Activated naive CD4-positive, alpha-beta T cell treated with anti-CD3 and anti-CD28 coated beads for 36 hours (primary cell): ENCODE results near the gene SLC36A2. TPM values are rescaled to one million over a fixed set of nuclear protein-coding genes. Genes with fewer than 3 reads are reported as not detected.
A peak's percentile ranks its signal among the peaks of the same experiment; 100 is the strongest.
"Not testable (repeated sequence)": the region's sequence is repeated elsewhere in the genome, so short reads cannot be mapped to it uniquely, and the experiment has no call there.

Experiments used
- CTCF ChIA-PET: fragments of 350-600 bp; sonication (Branson Sonifier 250); formaldehyde crosslinking; loops from one replicate; lab custom pipeline; 2021; ENCODE audit warnings: antibody characterized with exemption; lab: Charles Lee
- DNase-seq: peaks from one replicate; pipeline ENCODE4 v3.0.0-alpha.2; 2020
- H3K27ac Mint-ChIP-seq: one replicate; pipeline ENCODE4 v1.8.0; 2021; ENCODE audit warnings: mild to moderate bottlenecking, mixed read lengths
- H3K27me3 Mint-ChIP-seq: one replicate; pipeline ENCODE4 v1.8.0; 2021; ENCODE audit warnings: low read depth, mixed read lengths
- H3K36me3 Mint-ChIP-seq: one replicate; pipeline ENCODE4 v1.8.0; 2021; ENCODE audit warnings: low read depth, mixed read lengths
- H3K4me1 Mint-ChIP-seq: one replicate; pipeline ENCODE4 v1.8.0; 2021; ENCODE audit warnings: low read depth, mixed read lengths
- H3K4me3 Mint-ChIP-seq: one replicate; pipeline ENCODE4 v1.8.0; 2021; ENCODE audit warnings: mild to moderate bottlenecking, moderate library complexity, mixed read lengths
- H3K9me3 Mint-ChIP-seq: one replicate; pipeline ENCODE4 v1.8.0; 2021; ENCODE audit warnings: mixed read lengths
- intact Hi-C: fragments of 100-400 bp; cut with micrococcal nuclease; formaldehyde crosslinking; loops from one replicate; pipeline ENCODE4 v1.15.1; 2023
- total RNA-seq, 2 experiments: library from RNA; stranded (reverse); gene quantifications; one replicate each; pipeline ENCODE4 v1.2.3, GENCODE V29; 2021

The SLC36A2 gene
- total RNA-seq, 2 experiments from 2014 or later = not detected

GRCh38 chr5:151318850-151319732 is 28.3 kb downstream of the SLC36A2 start:
- Mint-ChIP-seq H3K27me3 (no peaks in the 10 kb centered on the region), H3K27ac (no peak overlapping the region), H3K4me1 (no peaks in the 10 kb centered on the region), H3K4me3 (no peak overlapping the region), H3K36me3 (no peaks in the 10 kb centered on the region), H3K9me3 (no peaks in the 10 kb centered on the region)
- DNase-seq = peak; percentile 10
- CTCF ChIA-PET = no interaction called here
- intact Hi-C loops = loop anchor here (1.0 to 10.0 kb wide), 3 partner anchors 204 to 314 kb away; no protein-coding TSS in a partner anchor

GRCh38 chr5:151317871-151318270 is 29.5 kb downstream of the SLC36A2 start:
- intact Hi-C loops = loop anchor here (2.0 to 10.0 kb wide), 5 partner anchors 33 to 313 kb away; partner anchors contain the start of gene CCDC69
- H3K4me1 Mint-ChIP-seq = no peaks in the 10 kb centered on the region
- H3K9me3 Mint-ChIP-seq = no peaks in the 10 kb centered on the region
- H3K27ac Mint-ChIP-seq = no peak overlapping the region
- DNase-seq = no peak
- no peaks in the 10 kb centered on the region for H3K27me3 Mint-ChIP-seq
- no peaks in the 10 kb centered on the region for H3K36me3 Mint-ChIP-seq
- CTCF ChIA-PET = no interaction called here
- H3K4me3 Mint-ChIP-seq = no peak overlapping the region

GRCh38 chr5:151315998-151316597 is 31.3 kb downstream of the SLC36A2 start:
- CTCF ChIA-PET = interaction anchor here (0.5 to 1.7 kb wide), 24 partner anchors 13 to 491 kb away, joined by 3 to 12 read pairs (median 4); partner anchors contain the start of genes ANXA6, GM2A, SLC36A2 and SLC36A3
- Mint-ChIP-seq H3K27ac (no peak overlapping the region), H3K9me3 (peaks cover 5% of the 10 kb centered on the region), H3K4me1 (no peaks in the 10 kb centered on the region), H3K4me3 (no peak overlapping the region), H3K27me3 (no peaks in the 10 kb centered on the region), H3K36me3 (peaks cover 3% of the 10 kb centered on the region)
- intact Hi-C loops = loop anchor here (1.0 to 10.0 kb wide), 6 partner anchors 31 to 311 kb away; partner anchors contain the start of gene CCDC69
- peak; percentile 81 for DNase-seq

DNA sequence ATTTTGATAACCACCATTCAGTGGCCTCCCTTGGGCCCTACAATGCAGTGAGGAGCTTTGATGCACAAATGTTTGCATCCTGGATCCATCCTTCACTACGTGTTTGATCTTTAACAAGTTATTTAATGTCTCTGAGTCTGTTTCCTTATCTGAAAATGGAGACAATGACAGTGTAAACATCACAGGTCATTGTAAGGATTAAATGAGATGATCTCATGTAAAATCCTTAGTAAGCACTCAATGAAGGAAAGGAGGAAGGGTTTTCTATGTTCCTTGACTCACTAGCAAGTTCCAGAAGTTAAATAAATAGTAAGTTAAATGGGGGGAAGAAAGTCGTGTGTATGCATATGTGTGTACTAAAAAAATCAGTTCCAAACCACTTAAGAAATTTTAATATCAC is 34.0 kb downstream of the SLC36A2 start:
- Mint-ChIP-seq H3K9me3 (peaks cover 10% of the 10 kb centered on the region), H3K4me3 (no peak overlapping the region), H3K4me1 (no peaks in the 10 kb centered on the region), H3K36me3 (peaks cover 3% of the 10 kb centered on the region), H3K27ac (no peak overlapping the region), H3K27me3 (no peaks in the 10 kb centered on the region)
- CTCF ChIA-PET = no interaction called here
- intact Hi-C loops = loop anchor here (10.0 kb wide), 1 partner anchor 309 kb away; no protein-coding TSS in a partner anchor
- no peak for DNase-seq

GRCh38 chr5:151312756-151313324 is 34.5 kb downstream of the SLC36A2 start:
- no peak for DNase-seq
- Mint-ChIP-seq H3K4me1 (no peaks in the 10 kb centered on the region), H3K9me3 (peaks cover 10% of the 10 kb centered on the region), H3K27ac (no peak overlapping the region), H3K27me3 (no peaks in the 10 kb centered on the region), H3K4me3 (no peak overlapping the region), H3K36me3 (peaks cover 3% of the 10 kb centered on the region)
- CTCF ChIA-PET = no interaction called here
- intact Hi-C loops = loop anchor here (10.0 kb wide), 1 partner anchor 308 kb away; no protein-coding TSS in a partner anchor

DNA sequence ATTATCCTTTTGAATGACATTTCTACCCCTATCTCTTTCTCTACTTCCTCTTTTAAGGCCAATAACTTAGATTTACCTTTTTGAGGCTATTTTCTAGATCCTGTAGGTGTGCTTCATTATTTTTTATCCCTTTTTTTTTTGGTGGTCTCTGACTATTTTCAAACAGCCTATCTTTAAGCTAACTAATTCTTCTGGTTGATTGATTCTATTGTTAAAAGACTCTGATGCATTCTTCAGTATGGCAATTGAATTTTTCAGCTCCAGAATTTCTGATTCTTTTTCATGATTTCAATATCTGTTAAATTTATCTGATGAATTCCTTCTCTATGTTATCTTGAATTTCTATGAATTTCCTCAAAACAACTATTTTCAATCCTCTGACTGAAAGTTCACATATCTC is 36.4 kb downstream of the SLC36A2 start:
- Mint-ChIP-seq H3K4me1 (no peaks in the 10 kb centered on the region), H3K27ac (no peak overlapping the region), H3K4me3 (no peak overlapping the region), H3K9me3 (peaks cover 10% of the 10 kb centered on the region), H3K27me3 (no peaks in the 10 kb centered on the region), H3K36me3 (peaks cover 3% of the 10 kb centered on the region)
- intact Hi-C loops = loop anchor here (10.0 kb wide), 1 partner anchor 306 kb away; no protein-coding TSS in a partner anchor
- no peak for DNase-seq
- CTCF ChIA-PET = no interaction called here

DNA sequence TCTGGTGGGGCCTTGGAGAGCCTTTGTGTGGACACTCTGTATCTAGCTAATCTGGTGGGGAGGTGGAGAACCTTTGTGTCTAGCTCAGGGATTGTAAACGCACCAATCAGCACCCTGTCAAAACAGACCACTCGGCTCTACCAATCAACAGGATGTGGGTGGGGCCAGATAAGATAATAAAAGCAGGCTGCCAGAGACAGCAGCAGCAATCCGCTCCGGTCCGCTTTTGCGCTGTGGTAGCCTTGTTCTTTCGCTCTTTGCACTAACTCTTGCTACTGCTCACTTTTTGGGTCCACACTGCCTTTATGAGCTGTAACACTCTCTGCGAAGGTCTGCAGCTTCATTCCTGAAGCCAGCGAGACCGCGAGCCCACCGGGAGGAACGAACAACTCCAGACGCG is 37.5 kb downstream of the SLC36A2 start:
- intact Hi-C loops = loop anchor here (10.0 kb wide), 1 partner anchor 305 kb away; no protein-coding TSS in a partner anchor
- H3K9me3 Mint-ChIP-seq = peaks cover 10% of the 10 kb centered on the region
- not testable (repeated sequence) for H3K4me3 Mint-ChIP-seq, H3K27me3 Mint-ChIP-seq, H3K4me1 Mint-ChIP-seq, H3K27ac Mint-ChIP-seq, H3K36me3 Mint-ChIP-seq, DNase-seq
- CTCF ChIA-PET = interaction anchor here (1.1 kb wide), 1 partner anchor 22 kb away, joined by 3 read pairs; no protein-coding TSS in a partner anchor

DNA sequence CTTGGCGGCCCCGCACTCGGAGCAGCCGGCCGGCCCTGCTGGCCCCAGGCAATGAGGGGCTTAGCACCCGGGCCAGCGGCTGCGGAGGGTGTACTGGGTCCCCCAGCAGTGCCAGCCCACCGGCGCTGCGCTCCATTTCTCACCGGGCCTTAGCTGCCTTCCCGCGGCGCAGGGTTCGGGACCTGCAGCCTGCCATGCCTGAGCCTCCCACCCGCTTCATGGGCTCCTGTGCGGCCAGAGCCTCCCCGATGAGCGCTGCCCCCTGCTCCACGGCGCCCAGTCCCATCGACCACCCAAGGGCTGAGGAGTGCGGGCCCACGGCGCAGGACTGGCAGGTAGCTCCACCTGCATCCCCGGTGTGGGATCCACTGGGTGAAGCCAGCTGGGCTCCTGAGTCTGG is 38.1 kb downstream of the SLC36A2 start:
- H3K9me3 Mint-ChIP-seq = peaks cover 10% of the 10 kb centered on the region
- H3K4me3 Mint-ChIP-seq, H3K4me1 Mint-ChIP-seq, intact Hi-C loops, H3K27me3 Mint-ChIP-seq, CTCF ChIA-PET, H3K36me3 Mint-ChIP-seq, H3K27ac Mint-ChIP-seq, DNase-seq: not testable (repeated sequence)

DNA sequence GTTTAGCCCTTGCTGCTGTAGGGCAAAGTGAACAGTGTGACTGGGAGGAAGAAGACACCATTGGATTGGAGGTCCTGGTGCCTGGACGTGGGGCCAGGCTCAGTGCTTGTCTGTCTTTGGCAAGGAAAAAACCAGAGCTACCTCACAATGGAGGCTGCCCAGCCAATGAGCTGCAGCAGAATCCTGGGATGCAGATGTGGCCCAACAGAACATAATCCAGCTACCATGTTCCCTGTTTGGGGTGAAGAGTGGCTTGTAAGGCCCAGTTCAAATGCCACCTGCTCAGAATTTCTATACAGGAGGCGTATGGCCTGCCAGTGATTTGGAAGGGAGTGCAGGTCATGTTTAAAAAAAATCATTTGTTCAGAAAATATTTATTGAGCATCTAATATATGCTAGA is 43.7 kb downstream of the SLC36A2 start, which contains the start of gene SLC36A3:
Gene SLC36A3, minus strand, starts transcription at position 101 of the 400 bp plus-strand sequence. CDS start 412 bp downstream, outside the sequence.
- Mint-ChIP-seq H3K4me3 (no peak within 1 kb of the TSS), H3K4me1 (no peaks in the 10 kb centered on the region), H3K36me3 (no peaks in the 10 kb centered on the region), H3K27ac (no peak within 1 kb of the TSS), H3K27me3 (peaks cover 3% of the 10 kb centered on the region), H3K9me3 (no peaks in the 10 kb centered on the region)
- no peak for DNase-seq
- CTCF ChIA-PET = interaction anchor here (2.3 kb wide), 1 partner anchor 13 kb away, joined by 8 read pairs; no protein-coding TSS in a partner anchor
- intact Hi-C loops = no loop called here

GRCh38 chr5:151298063-151298855 is 49.1 kb downstream of the SLC36A2 start:
- Mint-ChIP-seq H3K27me3 (peaks cover 3% of the 10 kb centered on the region), H3K27ac (no peak overlapping the region), H3K9me3 (no peaks in the 10 kb centered on the region), H3K4me1 (no peaks in the 10 kb centered on the region), H3K4me3 (no peak overlapping the region), H3K36me3 (no peaks in the 10 kb centered on the region)
- intact Hi-C loops = loop anchor here (1.0 to 5.0 kb wide), 3 partner anchors 45 to 172 kb away; partner anchors contain the start of gene GM2A
- DNase-seq = peak; percentile 46
- CTCF ChIA-PET = interaction anchor here (1.7 kb wide), 1 partner anchor 15 kb away, joined by 6 read pairs; no protein-coding TSS in a partner anchor

DNA sequence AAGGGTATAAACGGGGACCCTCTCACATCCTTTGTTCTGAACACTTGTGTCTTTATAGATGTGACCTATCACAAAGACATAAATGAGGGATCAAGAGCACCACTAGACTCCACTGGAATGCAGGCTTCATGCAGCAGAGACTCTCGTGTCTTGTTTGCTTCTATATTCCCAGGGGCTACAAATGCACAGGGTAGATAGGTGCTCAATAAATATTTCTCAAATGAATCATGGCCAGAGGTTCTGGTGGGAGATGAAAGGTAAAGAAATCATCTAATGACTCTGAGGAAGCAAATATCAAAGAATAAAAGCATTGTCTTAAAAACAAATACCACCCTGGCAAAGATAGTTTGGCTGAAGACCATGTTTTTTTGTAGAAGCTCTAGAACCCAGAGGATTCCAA is 50.4 kb downstream of the SLC36A2 start:
- H3K4me1 Mint-ChIP-seq = no peaks in the 10 kb centered on the region
- H3K27me3 Mint-ChIP-seq = peaks cover 3% of the 10 kb centered on the region
- intact Hi-C loops = loop anchor here (5.0 kb wide), 1 partner anchor 130 kb away; no protein-coding TSS in a partner anchor
- no peaks in the 10 kb centered on the region for H3K9me3 Mint-ChIP-seq
- no peak overlapping the region for H3K27ac Mint-ChIP-seq
- H3K4me3 Mint-ChIP-seq = no peak overlapping the region
- no peaks in the 10 kb centered on the region for H3K36me3 Mint-ChIP-seq
- CTCF ChIA-PET = interaction anchor here (0.8 to 1.7 kb wide), 2 partner anchors 13 to 113 kb away, joined by 3 to 6 read pairs; no protein-coding TSS in a partner anchor
- DNase-seq = no peak
